ENCODE measurements around the gene MARCHF2. TPM values are rescaled to one million over a fixed set of nuclear protein-coding genes. Genes with fewer than 3 reads are reported as not detected.

MARCHF2 gene
- total RNA-seq, 2 donors from 2014 or later, result 165 to 294 TPM

DNA sequence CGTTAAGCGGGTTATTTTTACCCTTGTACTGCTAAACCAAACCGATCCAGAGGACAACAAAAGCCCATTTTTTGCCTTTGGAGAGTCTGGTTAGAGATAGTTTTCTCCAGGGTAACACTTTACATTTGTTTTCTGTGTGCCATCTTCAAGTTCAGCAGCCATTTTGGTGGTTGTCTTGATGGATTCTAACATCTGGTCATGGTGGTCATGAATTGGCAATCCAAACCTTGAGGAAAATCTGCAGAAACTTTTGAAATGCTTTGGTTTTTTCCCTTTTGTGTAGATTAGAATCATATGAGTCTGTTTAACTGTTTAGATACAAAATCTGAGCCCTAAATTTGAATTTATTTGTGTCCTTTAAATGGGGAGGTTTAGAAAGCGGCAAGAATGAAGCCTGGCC is 48.3 kb downstream of the MARCHF2 start:
- TF ChIP-seq, protein P1, sequence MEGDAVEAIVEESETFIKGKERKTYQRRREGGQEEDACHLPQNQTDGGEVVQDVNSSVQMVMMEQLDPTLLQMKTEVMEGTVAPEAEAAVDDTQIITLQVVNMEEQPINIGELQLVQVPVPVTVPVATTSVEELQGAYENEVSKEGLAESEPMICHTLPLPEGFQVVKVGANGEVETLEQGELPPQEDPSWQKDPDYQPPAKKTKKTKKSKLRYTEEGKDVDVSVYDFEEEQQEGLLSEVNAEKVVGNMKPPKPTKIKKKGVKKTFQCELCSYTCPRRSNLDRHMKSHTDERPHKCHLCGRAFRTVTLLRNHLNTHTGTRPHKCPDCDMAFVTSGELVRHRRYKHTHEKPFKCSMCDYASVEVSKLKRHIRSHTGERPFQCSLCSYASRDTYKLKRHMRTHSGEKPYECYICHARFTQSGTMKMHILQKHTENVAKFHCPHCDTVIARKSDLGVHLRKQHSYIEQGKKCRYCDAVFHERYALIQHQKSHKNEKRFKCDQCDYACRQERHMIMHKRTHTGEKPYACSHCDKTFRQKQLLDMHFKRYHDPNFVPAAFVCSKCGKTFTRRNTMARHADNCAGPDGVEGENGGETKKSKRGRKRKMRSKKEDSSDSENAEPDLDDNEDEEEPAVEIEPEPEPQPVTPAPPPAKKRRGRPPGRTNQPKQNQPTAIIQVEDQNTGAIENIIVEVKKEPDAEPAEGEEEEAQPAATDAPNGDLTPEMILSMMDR (IDR thresholded peaks at IDR 0.05), result no peak
- Histone ChIP-seq H3K27me3 (replicated peaks; ENCODE audit: insufficient read depth) (no peaks in the 10 kb centered on the region), H3K27ac (no peak overlapping the region), H3K36me3 (peaks cover 32% of the 10 kb centered on the region), H3K4me1 (ENCODE audit: control insufficient read depth in 1 of 2, low read depth in 2 of 2) (peaks cover 29 to 59% of the 10 kb centered on the region in 2 donors), H3K4me3 (no peak overlapping the region), H3K9me3 (no peaks in the 10 kb centered on the region)
- no peak for ATAC-seq (ENCODE audit: insufficient number of reproducible peaks, low FRiP score, low read depth)
- DNase-seq (ENCODE audit: low spot score), result no peak

DNA sequence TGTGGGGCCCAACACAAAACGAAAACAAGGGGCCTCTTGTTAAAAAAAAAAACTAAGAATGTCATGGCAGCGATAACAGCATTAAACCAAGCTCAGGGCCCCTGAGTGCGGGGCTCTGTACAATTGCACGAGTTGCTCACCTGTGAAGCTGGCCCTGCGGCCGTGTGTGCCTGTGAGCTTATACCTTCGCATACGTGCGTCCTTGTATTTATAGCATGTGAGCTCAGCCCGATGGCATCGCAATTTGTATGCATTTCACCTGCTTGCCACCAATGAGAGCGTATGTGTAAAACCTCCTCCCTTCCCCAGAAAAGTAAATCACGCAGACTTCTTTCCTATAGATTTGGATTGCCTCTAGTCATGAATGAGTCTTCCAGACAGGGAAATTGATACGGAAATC is 48.8 kb downstream of the MARCHF2 start:
- no peaks in the 10 kb centered on the region for H3K27me3 ChIP-seq (replicated peaks; ENCODE audit: insufficient read depth)
- H3K4me1 ChIP-seq (ENCODE audit: control insufficient read depth in 1 of 2, low read depth in 2 of 2), result peaks cover 28 to 54% of the 10 kb centered on the region in 2 donors
- no peak overlapping the region for H3K27ac ChIP-seq
- TF ChIP-seq, protein P1 (IDR thresholded peaks at IDR 0.05), result no peak
- DNase-seq (ENCODE audit: low spot score) (no peak), ATAC-seq (ENCODE audit: insufficient number of reproducible peaks, low FRiP score, low read depth) (no peak)
- no peaks in the 10 kb centered on the region for H3K9me3 ChIP-seq
- no peak overlapping the region for H3K4me3 ChIP-seq
- peaks cover 33% of the 10 kb centered on the region for H3K36me3 ChIP-seq

- H3K36me3 ChIP-seq, result peaks cover 37% of the 10 kb centered on the region
- no peak overlapping the region for H3K27ac ChIP-seq
- H3K4me1 ChIP-seq (ENCODE audit: control insufficient read depth in 1 of 2, low read depth in 2 of 2), result peaks cover 27 to 47% of the 10 kb centered on the region in 2 donors
- DNase-seq (ENCODE audit: low spot score) (no peak), ATAC-seq (ENCODE audit: insufficient number of reproducible peaks, low FRiP score, low read depth) (no peak)
- H3K9me3 ChIP-seq, result no peaks in the 10 kb centered on the region
- H3K4me3 ChIP-seq, result no peak overlapping the region
- no peaks in the 10 kb centered on the region for H3K27me3 ChIP-seq (replicated peaks; ENCODE audit: insufficient read depth)
- TF ChIP-seq, protein P1 (IDR thresholded peaks at IDR 0.05), result no peak
Observed at GRCh38 chr19:8462571-8462970, 49.5 kb downstream of the MARCHF2 start.

- TF ChIP-seq, protein P1 (IDR thresholded peaks at IDR 0.05), result no peak
- Histone ChIP-seq H3K4me3 (no peak overlapping the region), H3K27ac (no peak overlapping the region), H3K9me3 (no peaks in the 10 kb centered on the region), H3K27me3 (replicated peaks; ENCODE audit: insufficient read depth) (no peaks in the 10 kb centered on the region), H3K36me3 (peaks cover 44% of the 10 kb centered on the region), H3K4me1 (ENCODE audit: control insufficient read depth in 1 of 2, low read depth in 2 of 2) (peaks cover 22 to 40% of the 10 kb centered on the region in 2 donors)
- DNase-seq (ENCODE audit: low spot score), result no peak
- no peak for ATAC-seq (ENCODE audit: insufficient number of reproducible peaks, low FRiP score, low read depth)
Observed at GRCh38 chr19:8463365-8463764, 50.3 kb downstream of the MARCHF2 start.

DNA sequence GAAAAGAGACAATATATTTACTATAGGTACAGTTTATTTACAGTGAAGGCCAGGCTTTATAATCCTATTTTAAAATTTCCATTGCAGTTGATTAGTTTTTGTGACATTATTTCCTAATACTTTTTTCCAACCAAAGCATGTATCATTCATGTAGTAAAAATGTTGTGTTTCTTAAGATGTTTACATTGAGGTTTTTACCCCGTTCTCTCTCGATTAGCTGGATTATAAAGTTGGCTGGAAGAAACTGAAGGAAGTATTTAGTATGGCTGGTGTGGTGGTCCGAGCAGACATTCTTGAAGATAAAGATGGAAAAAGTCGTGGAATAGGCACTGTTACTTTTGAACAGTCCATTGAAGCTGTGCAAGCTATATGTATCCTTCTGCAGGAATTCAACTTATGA is 52.9 kb downstream of the MARCHF2 start:
- DNase-seq (ENCODE audit: low spot score) (no peak), ATAC-seq (ENCODE audit: insufficient number of reproducible peaks, low FRiP score, low read depth) (no peak)
- Histone ChIP-seq H3K36me3 (peaks cover 70% of the 10 kb centered on the region), H3K27ac (no peak overlapping the region), H3K9me3 (no peaks in the 10 kb centered on the region), H3K4me3 (no peak overlapping the region), H3K4me1 (ENCODE audit: control insufficient read depth in 1 of 2, low read depth in 2 of 2) (peaks cover 0 to 13% of the 10 kb centered on the region in 2 donors), H3K27me3 (replicated peaks; ENCODE audit: insufficient read depth) (no peaks in the 10 kb centered on the region)
- TF ChIP-seq, protein P1 (IDR thresholded peaks at IDR 0.05), result no peak

Measured in thoracic aorta (tissue), 2 donors.